Transverse colon (tissue), 4 donors: ENCODE measurements around the gene CRADD. TPM values are rescaled to one million over a fixed set of nuclear protein-coding genes. Genes with fewer than 3 reads are reported as not detected.
"Not testable (repeated sequence)": the region's sequence is repeated elsewhere in the genome, so short reads cannot be mapped to it uniquely, and the experiment has no call there.

Experiments used
- DNase-seq: peaks from one replicate; pipeline ENCODE4 v3.0.0-alpha.2; 2019
- H3K27ac ChIP-seq, 4 donors: fragments of 200-600 bp; sonication (generic); 2 replicates each; pipeline ENCODE4 v1.5.1; 2016 to 2018; ENCODE audit warnings: inconsistent platforms in 4 of 4
- H3K27me3 ChIP-seq: fragments of 200-600 bp; sonication (generic); 2 replicates; pipeline ENCODE4 v1.5.1; 2017; ENCODE audit warnings: inconsistent platforms
- H3K36me3 ChIP-seq, 4 donors: fragments of 200-600 bp; sonication (generic); 2 replicates each; pipeline ENCODE4 v1.5.1; 2017 to 2019; ENCODE audit warnings: inconsistent platforms in 4 of 4
- H3K4me1 ChIP-seq, 4 donors: fragments of 200-600 bp; sonication (generic); 2 replicates each; pipeline ENCODE4 v1.5.1; 2017 to 2020; ENCODE audit warnings: inconsistent platforms in 4 of 4
- H3K4me3 ChIP-seq, 4 donors: fragments of 200-600 bp; sonication (generic); 1 replicate in 1 of 4; 2 replicates in 3 of 4; pipeline versions ENCODE4 v1.5.1 to v1.6.1; 2017 to 2019; ENCODE audit warnings: inconsistent platforms in 4 of 4
- H3K9me3 ChIP-seq, 2 donors: fragments of 200-600 bp; sonication (generic); 2 replicates each; pipeline ENCODE4 v1.5.1; 2017 to 2019; ENCODE audit warnings: inconsistent platforms in 2 of 2
- EP300 ChIP-seq: sonication (generic); formaldehyde crosslinking; IDR thresholded peaks from one replicate; pipeline ENCODE4 v1.6.1; 2017; ENCODE audit warnings: antibody characterized with exemption, low read depth
- POLR2A ChIP-seq: fragments of 450-650 bp; IDR thresholded peaks from one replicate; pipeline ENCODE4 v1.6.1; 2016; ENCODE audit warnings: antibody characterized with exemption, mild to moderate bottlenecking, moderate library complexity
- POLR2AphosphoS5 ChIP-seq, 3 donors: sonication (generic); formaldehyde crosslinking; IDR thresholded peaks; one replicate each; pipeline ENCODE4 v1.6.1; 2016; ENCODE audit warnings: antibody characterized with exemption in 3 of 3
- WGBS, 2 donors: methylation state at CpG; one replicate each; pipeline ENCODE4 v1.1.5; 2018; ENCODE audit warnings: low coverage in 1 of 2; 5-methylcytosine and 5-hydroxymethylcytosine counted together
- in situ Hi-C, 4 donors: fragments of 200-750 bp; cut with MboI; loops; one replicate each; pipeline versions ENCODE4 v1.15.0 to v1.15.1; 2017; ENCODE audit warnings: low sequenced_read_pairs in 3 of 4, low pct_ligation_motif_present in 1 of 4, low pct_unique_long_range_greater_than_20kb in 1 of 4
- intact Hi-C: fragments of 100-400 bp; cut with DNase I; formaldehyde crosslinking; loops from one replicate; pipeline ENCODE4 v1.15.1; 2023; ENCODE audit warnings: low total_unique reads
- total RNA-seq, 4 donors: library from RNA; depleted of rRNA; stranded (reverse); fragments of >200 nt; gene quantifications; one replicate each; pipeline ENCODE4 v1.1.0, GENCODE V29; 2016
- TF ChIP-seq, protein P1 (sequence below), 5 experiments: fragments of 200-600 bp in 3 of 5; fragments of 450-650 bp in 2 of 5; sonication (generic) in 3 of 5; IDR thresholded peaks; 1 replicate in 2 of 5; 2 replicates in 3 of 5; pipeline ENCODE4 v1.5.1; 2016 to 2017; ENCODE audit warnings: antibody characterized with exemption in 5 of 5, inconsistent platforms in 3 of 5, mild to moderate bottlenecking in 2 of 5, moderate library complexity in 1 of 5

The CRADD gene
- total RNA-seq, 4 donors from 2014 or later, result 45.6 to 59.3 (median 56.3) TPM

DNA sequence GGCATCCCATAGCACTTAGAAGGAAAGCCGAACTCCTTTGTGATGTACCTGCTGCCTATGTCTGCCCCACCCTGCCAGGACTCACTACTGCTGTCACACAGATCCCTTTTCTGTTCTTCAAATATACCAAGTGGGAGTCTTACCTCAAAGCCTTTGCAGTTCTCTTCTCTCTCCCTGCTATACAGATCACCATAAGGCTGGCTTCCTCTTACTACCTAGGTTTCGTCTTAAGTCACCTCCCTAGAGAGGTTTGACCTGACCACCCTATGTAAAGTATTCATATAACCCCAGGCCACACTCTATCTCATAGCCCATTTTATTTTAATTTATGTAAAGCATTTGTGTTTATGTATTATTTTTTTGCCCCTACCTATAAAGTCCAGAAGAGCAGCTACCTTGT, 117.6 kb downstream of the CRADD start:
- no peaks in the 10 kb centered on the region for H3K9me3 ChIP-seq
- no peak for DNase-seq
- TF ChIP-seq, protein P1, sequence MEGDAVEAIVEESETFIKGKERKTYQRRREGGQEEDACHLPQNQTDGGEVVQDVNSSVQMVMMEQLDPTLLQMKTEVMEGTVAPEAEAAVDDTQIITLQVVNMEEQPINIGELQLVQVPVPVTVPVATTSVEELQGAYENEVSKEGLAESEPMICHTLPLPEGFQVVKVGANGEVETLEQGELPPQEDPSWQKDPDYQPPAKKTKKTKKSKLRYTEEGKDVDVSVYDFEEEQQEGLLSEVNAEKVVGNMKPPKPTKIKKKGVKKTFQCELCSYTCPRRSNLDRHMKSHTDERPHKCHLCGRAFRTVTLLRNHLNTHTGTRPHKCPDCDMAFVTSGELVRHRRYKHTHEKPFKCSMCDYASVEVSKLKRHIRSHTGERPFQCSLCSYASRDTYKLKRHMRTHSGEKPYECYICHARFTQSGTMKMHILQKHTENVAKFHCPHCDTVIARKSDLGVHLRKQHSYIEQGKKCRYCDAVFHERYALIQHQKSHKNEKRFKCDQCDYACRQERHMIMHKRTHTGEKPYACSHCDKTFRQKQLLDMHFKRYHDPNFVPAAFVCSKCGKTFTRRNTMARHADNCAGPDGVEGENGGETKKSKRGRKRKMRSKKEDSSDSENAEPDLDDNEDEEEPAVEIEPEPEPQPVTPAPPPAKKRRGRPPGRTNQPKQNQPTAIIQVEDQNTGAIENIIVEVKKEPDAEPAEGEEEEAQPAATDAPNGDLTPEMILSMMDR (IDR thresholded peaks at IDR 0.05), result no peak
- TF ChIP-seq POLR2A (no peak), EP300 (no peak), POLR2AphosphoS5 (IDR thresholded peaks at IDR 0.05) (no peak)
- H3K4me3 ChIP-seq, result no peak overlapping the region
- intact Hi-C loops (no loop called here), in situ Hi-C loops (no loop called here)
- no peaks in the 10 kb centered on the region for H3K36me3 ChIP-seq
- H3K27ac ChIP-seq, result no peak overlapping the region
- H3K4me1 ChIP-seq, result peaks cover 0 to 3% (median 2%) of the 10 kb centered on the region in 4 donors
- WGBS, 2 donors, result 89 to 96% methylated on average over 2 of the region's 2 CpGs
- no peaks in the 10 kb centered on the region for H3K27me3 ChIP-seq

DNA sequence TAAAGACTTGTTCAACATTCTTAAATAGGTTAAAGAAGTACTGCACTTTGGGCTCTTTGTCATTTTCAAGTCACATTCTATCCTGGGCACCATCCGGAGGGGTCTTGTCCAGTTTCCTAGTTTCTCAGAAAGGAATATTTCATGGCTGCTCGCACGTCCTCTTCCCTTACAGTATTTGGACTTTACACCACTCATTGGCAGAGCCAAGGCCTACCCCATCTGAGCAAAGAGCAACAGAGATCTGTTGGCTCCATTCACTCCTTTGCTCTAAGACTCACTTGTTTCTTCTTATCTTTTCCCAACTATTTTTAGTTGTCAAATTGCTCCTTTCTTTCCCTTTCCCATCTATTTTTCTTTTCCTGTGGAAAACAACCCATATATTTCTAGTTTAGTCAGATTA, 118.2 kb downstream of the CRADD start:
- Histone ChIP-seq H3K36me3 (no peaks in the 10 kb centered on the region), H3K4me1 (peaks cover 0 to 3% (median 2%) of the 10 kb centered on the region in 4 donors), H3K9me3 (no peaks in the 10 kb centered on the region), H3K27me3 (no peaks in the 10 kb centered on the region), H3K4me3 (no peak overlapping the region), H3K27ac (no peak overlapping the region)
- WGBS, 2 donors, result 86 to 89% methylated on average over 3 of the region's 3 CpGs
- TF ChIP-seq POLR2A (no peak), EP300 (no peak), POLR2AphosphoS5 (IDR thresholded peaks at IDR 0.05) (no peak)
- TF ChIP-seq, protein P1 (IDR thresholded peaks at IDR 0.05), result no peak
- no peak for DNase-seq
- intact Hi-C loops, result no loop called here
- in situ Hi-C loops, result no loop called here

DNA sequence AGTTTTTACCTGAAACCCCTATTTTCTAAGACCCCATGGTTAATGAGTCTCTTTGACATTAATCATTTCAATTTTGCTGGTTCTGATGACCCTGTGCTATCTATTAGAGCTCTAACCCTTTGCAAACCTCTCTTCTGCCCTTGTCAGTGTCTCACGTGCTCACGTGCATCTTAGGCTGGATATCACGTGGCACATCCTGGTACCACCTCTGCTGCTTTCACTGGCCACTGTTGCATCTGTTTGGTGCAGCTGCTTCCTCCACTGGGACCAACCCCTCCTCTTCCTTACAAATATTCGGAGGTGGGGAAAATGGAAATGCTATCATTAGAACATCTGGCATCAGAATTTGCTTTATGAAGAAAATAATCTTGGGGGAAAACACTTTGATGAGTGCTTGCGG, 119.6 kb downstream of the CRADD start:
- no peak overlapping the region for H3K4me3 ChIP-seq
- H3K27me3 ChIP-seq, result no peaks in the 10 kb centered on the region
- DNase-seq, result no peak
- no peaks in the 10 kb centered on the region for H3K9me3 ChIP-seq
- H3K36me3 ChIP-seq, result no peaks in the 10 kb centered on the region
- TF ChIP-seq, protein P1 (IDR thresholded peaks at IDR 0.05), result no peak
- TF ChIP-seq POLR2AphosphoS5 (IDR thresholded peaks at IDR 0.05), result no peak
- TF ChIP-seq EP300, result no peak
- TF ChIP-seq POLR2A, result no peak
- peaks cover 0 to 3% (median 2%) of the 10 kb centered on the region in 4 donors for H3K4me1 ChIP-seq
- in situ Hi-C loops (no loop called here), intact Hi-C loops (no loop called here)
- no peak overlapping the region for H3K27ac ChIP-seq
- 82 to 96% methylated on average over 5 of the region's 5 CpGs for WGBS, 2 donors

DNA sequence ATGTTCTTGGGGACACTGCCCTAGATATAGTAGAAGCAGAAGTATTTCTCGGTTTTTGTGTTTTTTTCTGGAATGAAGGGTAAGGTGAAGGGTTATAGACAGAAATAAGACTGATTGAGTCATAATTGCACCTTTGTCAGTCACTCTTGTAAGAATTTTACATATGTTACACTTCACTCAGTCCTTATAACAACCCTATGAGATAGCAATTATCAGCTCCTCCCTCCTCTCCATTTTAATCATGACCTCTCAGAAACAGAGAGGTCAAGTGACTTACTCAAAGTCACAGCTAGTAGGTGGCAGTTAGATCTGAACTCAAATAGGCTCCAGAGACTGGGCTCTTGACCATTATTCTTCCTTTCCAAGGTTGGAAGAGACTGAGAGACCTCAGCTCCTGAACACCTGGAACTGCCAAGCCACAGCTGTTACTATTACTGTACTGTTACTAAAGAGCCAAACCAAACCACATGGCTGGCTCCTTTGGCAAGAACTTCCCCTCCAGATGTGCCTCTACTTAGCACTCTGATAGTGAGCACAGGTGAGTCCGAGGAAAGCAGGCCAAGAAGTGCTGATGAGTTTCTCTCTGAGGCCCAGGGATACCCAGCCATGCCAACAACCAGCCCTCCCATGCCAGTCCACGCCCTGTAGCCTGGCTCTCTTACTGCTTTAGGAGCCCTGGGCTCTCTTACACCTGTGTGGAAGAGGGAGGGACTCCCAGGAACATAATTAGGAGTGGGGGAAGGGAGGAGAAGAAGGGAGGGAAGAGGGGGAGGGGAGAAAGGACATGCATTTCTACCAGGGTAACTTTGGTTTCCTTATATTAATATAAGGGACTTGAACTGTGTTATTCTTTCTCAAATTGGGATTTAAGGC, 121.3 kb downstream of the CRADD start:
- H3K27ac ChIP-seq, result no peak overlapping the region
- no peaks in the 10 kb centered on the region for H3K9me3 ChIP-seq
- H3K36me3 ChIP-seq, result no peaks in the 10 kb centered on the region
- in situ Hi-C loops (no loop called here), intact Hi-C loops (no loop called here)
- no peak overlapping the region for H3K4me3 ChIP-seq
- TF ChIP-seq, protein P1 (IDR thresholded peaks at IDR 0.05), result no peak
- TF ChIP-seq EP300 (no peak), POLR2A (no peak)
- no peaks in the 10 kb centered on the region for H3K27me3 ChIP-seq
- peaks cover 0 to 14% (median 4%) of the 10 kb centered on the region in 4 donors for H3K4me1 ChIP-seq
- DNase-seq, result no peak
- 67 to 86% methylated on average over 1 to 3 of the region's 3 CpGs for whole genome bisulfite sequencing, 2 donors

DNA sequence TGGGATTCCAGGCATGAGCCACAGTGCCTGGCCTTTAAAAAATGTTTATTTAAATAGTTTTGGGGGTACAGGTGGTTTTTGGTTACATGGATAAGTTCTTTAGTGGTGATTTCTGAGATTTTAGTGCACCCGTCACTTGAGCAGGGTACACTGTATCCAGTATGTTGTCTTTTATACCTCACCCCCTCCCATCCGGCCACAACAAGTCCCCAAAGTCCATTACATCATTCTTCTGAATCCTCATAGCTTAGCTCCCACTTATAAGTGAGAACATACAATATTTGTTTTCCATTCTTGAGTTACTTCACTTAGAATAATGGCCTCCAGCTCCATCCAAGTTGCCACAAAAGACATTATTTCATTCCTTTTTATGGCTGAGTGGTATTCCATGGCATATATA, 124.5 kb downstream of the CRADD start:
- intact Hi-C loops, DNase-seq, H3K27me3 ChIP-seq, H3K27ac ChIP-seq, H3K36me3 ChIP-seq, H3K9me3 ChIP-seq, in situ Hi-C loops, H3K4me3 ChIP-seq: not testable (repeated sequence)
- WGBS, 2 donors, result 92 to 100% methylated on average over 2 of the region's 2 CpGs
- peaks cover 0 to 23% (median 13%) of the 10 kb centered on the region in 4 donors for H3K4me1 ChIP-seq
